GM19468 (cell line): ENCODE measurements around the gene MPC1.
"Not testable (repeated sequence)": the region's sequence is repeated elsewhere in the genome, so short reads cannot be mapped to it uniquely, and the experiment has no call there.

Experiments
- ATAC-seq: cut with Tn5 transposase; IDR thresholded peaks from one replicate; pipeline ENCODE4 v1.9.1; 2021; ENCODE audit warnings: mild to moderate bottlenecking, moderate library complexity, moderate number of reproducible peaks; ENCODE audit not compliant: unreplicated experiment; ENCODE audit errors: extremely low read depth

MPC1 gene

GRCh38 chr6:166383802-166384363, 1.1 kb upstream of the MPC1 start:
- ATAC-seq, result not testable (repeated sequence)

GRCh38 chr6:166382500-166382932, 224 bp downstream of the MPC1 start:
- no peak for ATAC-seq

GRCh38 chr6:166381733-166382499, 824 bp downstream of the MPC1 start:
- peak; percentile 28 for ATAC-seq

GRCh38 chr6:166381381-166381732, 1.4 kb downstream of the MPC1 start:
- ATAC-seq, result no peak

- no peak for ATAC-seq
Observed at GRCh38 chr6:166379800-166380199, 2.9 kb downstream of the MPC1 start.

- ATAC-seq, result no peak
Observed at GRCh38 chr6:166379103-166379586, 3.6 kb downstream of the MPC1 start.

GRCh38 chr6:166377721-166378120, 5.0 kb downstream of the MPC1 start:
- no peak for ATAC-seq

- ATAC-seq, result no peak
Observed at GRCh38 chr6:166375013-166375412, 7.7 kb downstream of the MPC1 start.

GRCh38 chr6:166370489-166370888, 12.3 kb downstream of the MPC1 start:
- ATAC-seq, result no peak

- ATAC-seq, result no peak
Observed at GRCh38 chr6:166369782-166370181, 13.0 kb downstream of the MPC1 start.

GRCh38 chr6:166366921-166367320, 15.8 kb downstream of the MPC1 start:
- ATAC-seq, result no peak

- ATAC-seq, result no peak
Observed at GRCh38 chr6:166365806-166366205, 16.9 kb downstream of the MPC1 start.

GRCh38 chr6:166365221-166365620, 17.5 kb downstream of the MPC1 start:
- no peak for ATAC-seq

- no peak for ATAC-seq
Observed at GRCh38 chr6:166364456-166364855, 18.3 kb downstream of the MPC1 start.

GRCh38 chr6:166362427-166362826, 20.3 kb downstream of the MPC1 start:
- ATAC-seq, result not testable (repeated sequence)

- ATAC-seq, result no peak
Observed at GRCh38 chr6:166361077-166361429, 21.7 kb downstream of the MPC1 start.

- no peak for ATAC-seq
Observed at GRCh38 chr6:166360243-166361076, 22.3 kb downstream of the MPC1 start.

GRCh38 chr6:166355552-166355951, 27.2 kb downstream of the MPC1 start:
- no peak for ATAC-seq

- no peak for ATAC-seq
Observed at GRCh38 chr6:166354965-166355364, 27.8 kb downstream of the MPC1 start.

GRCh38 chr6:166354143-166354542, 28.6 kb downstream of the MPC1 start:
- ATAC-seq, result no peak

- ATAC-seq, result no peak
Observed at GRCh38 chr6:166353507-166353906, 29.2 kb downstream of the MPC1 start.
